Neural crest cell (in vitro differentiated cells): ENCODE results near the gene SLC13A4. TPM values are rescaled to one million over a fixed set of nuclear protein-coding genes. Genes with fewer than 3 reads are reported as not detected.

ENCODE experiments used
- DNase-seq: peaks from one replicate; pipeline ENCODE4 v3.0.0; 2021; ENCODE audit warnings: low read depth, mixed read lengths, low spot score
- H3K27ac Mint-ChIP-seq: one replicate; pipeline ENCODE4 v1.8.0; 2021; ENCODE audit warnings: mild to moderate bottlenecking, mixed read lengths; ENCODE audit not compliant: unreplicated experiment
- H3K27me3 Mint-ChIP-seq: 2 replicates; pipeline ENCODE4 v1.8.0; 2021; ENCODE audit warnings: low read depth, mild to moderate bottlenecking, mixed read lengths
- H3K36me3 Mint-ChIP-seq: 2 replicates; pipeline ENCODE4 v1.8.0; 2021; ENCODE audit warnings: low read depth, mild to moderate bottlenecking, mixed read lengths
- H3K4me1 Mint-ChIP-seq: 2 replicates; pipeline ENCODE4 v1.8.0; 2021; ENCODE audit warnings: mixed read lengths
- H3K4me3 Mint-ChIP-seq: one replicate; pipeline ENCODE4 v1.8.0; 2021; ENCODE audit warnings: mild to moderate bottlenecking, mixed read lengths
- H3K9me3 Mint-ChIP-seq: 2 replicates; pipeline ENCODE4 v1.8.0; 2021; ENCODE audit warnings: mixed read lengths
- total RNA-seq: library from RNA; stranded (reverse); gene quantifications from 2 replicates; pipeline ENCODE4 v1.2.1, GENCODE V29; 2021
- TF ChIP-seq, protein P1 (sequence below): fragments of 200-600 bp; sonication (generic); conservative IDR thresholded peaks from 2 replicates; pipeline ENCODE4 v1.5.0; 2021; ENCODE audit warnings: antibody characterized with exemption, mild to moderate bottlenecking

Gene SLC13A4
- total RNA-seq, 1 donor from 2014 or later, result 0.68 TPM

DNA sequence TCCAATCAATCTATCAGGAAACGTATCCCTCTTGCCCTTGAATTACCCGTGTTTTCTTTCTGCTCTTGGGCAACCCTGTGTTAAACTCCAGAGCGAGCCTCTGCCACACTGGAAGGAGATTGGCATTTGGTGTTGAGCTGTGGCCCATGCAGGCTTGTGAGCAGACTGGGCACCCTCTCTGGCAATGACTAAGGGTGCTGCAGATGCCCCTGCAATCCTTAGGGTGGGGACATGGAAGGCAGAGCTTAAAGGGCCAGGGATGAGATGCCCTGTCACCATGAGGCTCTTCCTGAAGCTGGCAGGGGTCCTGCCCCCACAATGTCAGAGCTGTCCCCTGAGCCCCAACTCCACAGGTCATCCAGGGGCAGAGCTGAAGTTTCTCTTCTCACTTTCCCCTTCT is 40.1 kb upstream of the SLC13A4 start:
- Mint-ChIP-seq H3K4me1 (peaks cover 4% of the 10 kb centered on the region), H3K27ac (no peak overlapping the region), H3K9me3 (no peaks in the 10 kb centered on the region), H3K27me3 (peaks cover 15% of the 10 kb centered on the region), H3K36me3 (no peaks in the 10 kb centered on the region), H3K4me3 (no peak overlapping the region)
- DNase-seq, result no peak
- TF ChIP-seq, protein P1, sequence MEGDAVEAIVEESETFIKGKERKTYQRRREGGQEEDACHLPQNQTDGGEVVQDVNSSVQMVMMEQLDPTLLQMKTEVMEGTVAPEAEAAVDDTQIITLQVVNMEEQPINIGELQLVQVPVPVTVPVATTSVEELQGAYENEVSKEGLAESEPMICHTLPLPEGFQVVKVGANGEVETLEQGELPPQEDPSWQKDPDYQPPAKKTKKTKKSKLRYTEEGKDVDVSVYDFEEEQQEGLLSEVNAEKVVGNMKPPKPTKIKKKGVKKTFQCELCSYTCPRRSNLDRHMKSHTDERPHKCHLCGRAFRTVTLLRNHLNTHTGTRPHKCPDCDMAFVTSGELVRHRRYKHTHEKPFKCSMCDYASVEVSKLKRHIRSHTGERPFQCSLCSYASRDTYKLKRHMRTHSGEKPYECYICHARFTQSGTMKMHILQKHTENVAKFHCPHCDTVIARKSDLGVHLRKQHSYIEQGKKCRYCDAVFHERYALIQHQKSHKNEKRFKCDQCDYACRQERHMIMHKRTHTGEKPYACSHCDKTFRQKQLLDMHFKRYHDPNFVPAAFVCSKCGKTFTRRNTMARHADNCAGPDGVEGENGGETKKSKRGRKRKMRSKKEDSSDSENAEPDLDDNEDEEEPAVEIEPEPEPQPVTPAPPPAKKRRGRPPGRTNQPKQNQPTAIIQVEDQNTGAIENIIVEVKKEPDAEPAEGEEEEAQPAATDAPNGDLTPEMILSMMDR, result no peak

DNA sequence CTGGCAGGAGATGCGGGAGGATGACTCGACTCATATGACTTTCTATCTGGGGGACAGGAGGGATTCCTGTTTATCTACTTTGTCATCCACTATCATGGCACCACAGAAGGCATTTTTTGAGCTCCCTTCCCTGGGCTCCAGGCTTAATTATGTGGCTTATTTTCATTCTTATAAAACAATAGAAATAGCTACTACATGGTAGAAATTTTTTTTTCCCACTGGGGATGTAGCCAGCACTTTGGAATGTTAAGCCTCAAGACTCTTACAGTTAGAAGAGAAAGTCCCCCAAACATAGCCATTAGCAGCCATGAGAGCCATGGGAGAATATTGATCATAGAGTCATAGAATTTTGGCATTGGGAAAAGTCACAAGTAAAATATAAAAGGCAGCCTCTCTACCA is 35.3 kb upstream of the SLC13A4 start:
- H3K4me3 Mint-ChIP-seq, result no peak overlapping the region
- TF ChIP-seq, protein P1, result no peak
- no peak for DNase-seq
- H3K9me3 Mint-ChIP-seq, result no peaks in the 10 kb centered on the region
- H3K27me3 Mint-ChIP-seq, result peaks cover 28% of the 10 kb centered on the region
- no peaks in the 10 kb centered on the region for H3K36me3 Mint-ChIP-seq
- peaks cover 10% of the 10 kb centered on the region for H3K4me1 Mint-ChIP-seq
- no peak overlapping the region for H3K27ac Mint-ChIP-seq

DNA sequence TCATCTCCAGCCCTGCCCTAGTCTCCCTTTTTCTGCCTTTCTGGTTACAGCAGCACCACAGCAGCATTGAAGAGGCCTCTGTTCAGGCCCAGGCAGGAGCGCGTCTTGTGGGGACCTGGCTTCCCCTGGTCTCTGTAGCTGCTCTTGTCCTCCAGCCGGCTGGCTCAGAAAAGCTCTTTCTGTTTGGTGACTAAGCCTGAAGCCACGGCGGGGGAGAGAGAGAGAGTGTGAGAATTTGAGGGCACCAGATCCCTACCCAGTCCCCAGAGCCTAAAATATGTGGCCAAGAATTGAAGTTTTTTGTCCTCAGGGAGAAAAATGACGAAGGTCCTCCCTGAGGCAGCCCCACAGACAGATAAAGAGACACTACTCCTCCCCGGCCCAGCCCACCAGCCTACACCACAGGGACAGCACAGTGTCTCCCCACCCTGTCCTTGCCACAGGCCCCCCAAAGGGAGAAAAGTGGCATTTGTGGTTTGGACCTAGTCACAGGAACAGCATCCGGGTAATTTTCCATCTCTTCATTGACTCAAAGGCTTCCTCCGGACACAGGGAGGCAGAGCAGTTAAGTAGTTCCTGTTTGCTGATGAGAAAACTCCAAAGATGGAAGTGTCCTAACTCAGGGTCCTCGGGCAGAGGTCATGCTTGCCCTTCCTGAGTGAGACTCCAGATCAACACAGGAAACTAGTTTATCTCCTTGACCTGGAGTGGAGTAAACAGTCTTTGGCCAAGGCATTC is 33.9 kb upstream of the SLC13A4 start:
- Mint-ChIP-seq H3K9me3 (peaks cover under 1% of the 10 kb centered on the region), H3K27me3 (peaks cover 32% of the 10 kb centered on the region), H3K36me3 (no peaks in the 10 kb centered on the region), H3K27ac (no peak overlapping the region), H3K4me3 (no peak overlapping the region), H3K4me1 (peaks cover 13% of the 10 kb centered on the region)
- DNase-seq, result no peak
- TF ChIP-seq, protein P1, result no peak

DNA sequence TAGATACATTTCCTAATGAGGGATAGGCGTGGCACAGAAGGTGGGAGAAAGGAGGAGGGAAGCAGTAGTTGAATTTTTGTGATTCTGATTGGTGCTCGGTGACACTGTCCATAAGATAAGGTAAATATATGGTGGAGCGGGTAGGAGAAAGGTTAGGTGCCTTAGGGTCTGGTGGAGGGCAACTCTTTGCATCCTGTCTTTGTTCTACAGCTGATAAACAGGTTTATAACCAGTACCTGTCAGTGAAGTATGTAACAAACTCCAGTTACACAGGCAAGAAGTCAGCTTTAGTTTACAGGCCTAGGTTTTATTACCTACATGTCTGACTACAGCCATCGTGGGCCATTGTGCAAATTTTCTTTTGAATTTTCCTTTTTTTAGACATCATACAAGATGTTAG is 31.5 kb upstream of the SLC13A4 start:
- Mint-ChIP-seq H3K4me1 (peaks cover 8% of the 10 kb centered on the region), H3K27ac (no peak overlapping the region)

DNA sequence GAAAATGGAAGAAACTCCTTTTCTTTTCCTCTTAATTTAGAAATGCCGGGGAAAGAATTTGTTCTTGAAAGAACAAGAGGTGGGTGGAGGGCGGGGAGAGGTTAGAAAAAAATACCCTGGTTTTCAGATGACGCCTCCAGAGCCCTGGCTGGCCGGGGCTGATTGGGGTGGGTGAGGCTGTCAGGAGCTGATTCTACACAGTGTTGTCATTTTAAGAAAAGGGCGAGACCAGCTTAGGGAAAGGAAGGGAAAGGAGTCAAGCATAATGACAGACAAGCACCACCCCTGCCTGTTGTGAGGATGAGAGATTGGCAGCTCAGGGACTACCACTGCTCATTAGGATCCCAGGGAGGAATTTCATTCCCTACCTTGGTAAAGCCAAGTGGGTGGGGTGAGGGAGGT is 30.5 kb upstream of the SLC13A4 start:
- H3K27ac Mint-ChIP-seq, result no peak overlapping the region
- no peak for DNase-seq
- H3K4me3 Mint-ChIP-seq, result no peak overlapping the region
- TF ChIP-seq, protein P1, result no peak
- peaks cover 13% of the 10 kb centered on the region for H3K4me1 Mint-ChIP-seq
- peaks cover 8% of the 10 kb centered on the region for H3K9me3 Mint-ChIP-seq
- peaks cover 27% of the 10 kb centered on the region for H3K27me3 Mint-ChIP-seq
- no peaks in the 10 kb centered on the region for H3K36me3 Mint-ChIP-seq

More for the DNA sequence above, 31.5 kb upstream of the SLC13A4 start:
- peaks cover 4% of the 10 kb centered on the region for H3K9me3 Mint-ChIP-seq
- H3K36me3 Mint-ChIP-seq, result no peaks in the 10 kb centered on the region
- no peak overlapping the region for H3K4me3 Mint-ChIP-seq
- peaks cover 27% of the 10 kb centered on the region for H3K27me3 Mint-ChIP-seq
- no peak for DNase-seq
- TF ChIP-seq, protein P1, result no peak
